Body of pancreas (tissue), 4 donors: ENCODE measurements around the gene KTN1. TPM values are rescaled to one million over a fixed set of nuclear protein-coding genes. Genes with fewer than 3 reads are reported as not detected.

Experiments used
- ATAC-seq: fragments of 150-250 bp; one replicate; pipeline ENCODE4 v1.9.1; 2016
- DNase-seq, 4 donors: peaks; one replicate each; pipeline ENCODE4 v3.0.0-alpha.2; 2019
- H3K27ac ChIP-seq, 4 donors: fragments of 200-600 bp; sonication (generic); 1 replicate in 3 of 4; 2 replicates in 1 of 4; pipeline versions ENCODE4 v1.5.1 to v1.6.1; 2016 to 2019; ENCODE audit warnings: mild to moderate bottlenecking in 1 of 4, mixed read lengths in 1 of 4, moderate library complexity in 1 of 4
- H3K27me3 ChIP-seq, 2 donors: fragments of 200-600 bp; sonication (generic); one replicate each; pipeline ENCODE4 v1.6.0; 2016; ENCODE audit warnings: mild to moderate bottlenecking in 1 of 2
- H3K36me3 ChIP-seq, 2 donors: fragments of 200-600 bp; sonication (generic); replicated peaks in 1 of 2; 2 replicates each; pipeline ENCODE4 v1.5.1; 2016; ENCODE audit warnings: low read depth in 2 of 2; ENCODE audit not compliant: insufficient read depth in 1 of 2
- H3K4me1 ChIP-seq: fragments of 200-600 bp; sonication (generic); one replicate; pipeline ENCODE4 v1.6.0; 2016
- H3K4me3 ChIP-seq, 2 donors: fragments of 200-600 bp; sonication (generic); 1 replicate in 1 of 2; 2 replicates in 1 of 2; pipeline ENCODE4 v1.5.1; 2016 to 2019
- H3K9me3 ChIP-seq, 3 donors: fragments of 200-600 bp; sonication (generic); 1 replicate in 2 of 3; 2 replicates in 1 of 3; pipeline ENCODE4 v1.5.1; 2016
- CTCF ChIP-seq, 7 experiments: fragments of 450-650 bp in 4 of 7; fragments of 200-600 bp in 3 of 7; sonication (generic) in 3 of 7; IDR thresholded peaks; one replicate each; pipeline ENCODE4 v1.5.1; 2016 to 2019; ENCODE audit warnings: antibody characterized with exemption in 7 of 7
- POLR2A ChIP-seq, 3 donors: fragments of 450-650 bp; IDR thresholded peaks; one replicate each; pipeline ENCODE4 v1.6.1; 2016; ENCODE audit warnings: antibody characterized with exemption in 3 of 3, mild to moderate bottlenecking in 2 of 3
- WGBS, 2 donors: methylation state at CpG; one replicate each; pipeline ENCODE4 v1.1.5; 2017; 5-methylcytosine and 5-hydroxymethylcytosine counted together
- intact Hi-C: fragments of 100-400 bp; cut with DNase I; formaldehyde crosslinking; loops from one replicate; pipeline ENCODE4 v1.15.1; 2023
- total RNA-seq, 2 donors: library from RNA; depleted of rRNA; stranded (reverse); fragments of >200 nt; gene quantifications; one replicate each; pipeline ENCODE4 v1.1.0, GENCODE V29; 2016

The KTN1 gene
- total RNA-seq, 2 donors from 2014 or later, result 57.0 to 91.8 TPM

DNA sequence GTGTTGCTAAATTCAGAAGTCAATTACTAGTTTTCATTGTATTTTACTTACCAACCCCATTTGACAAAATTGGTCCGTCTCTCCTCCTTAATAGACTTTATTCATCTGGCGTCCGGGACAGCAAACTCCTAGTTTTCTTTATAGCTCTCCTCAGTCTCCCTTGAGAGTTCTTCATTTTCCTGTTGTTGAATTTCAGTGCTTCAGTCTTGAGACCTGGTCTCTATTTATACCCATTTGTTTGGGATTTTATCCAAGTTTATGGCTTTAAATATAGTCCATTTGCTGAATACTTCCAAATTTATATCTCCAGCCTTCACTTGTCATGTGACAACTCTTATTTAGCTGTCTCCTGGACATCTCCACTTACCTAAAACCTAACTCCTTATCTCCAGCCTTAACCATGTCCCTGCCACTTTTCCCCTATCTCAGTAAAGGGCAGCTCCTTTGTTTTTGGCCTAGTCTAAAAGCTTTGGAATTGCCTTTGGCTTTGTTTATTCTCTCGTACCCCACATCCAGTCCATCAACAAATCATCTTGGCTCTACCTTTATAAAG, 23.5 kb downstream of the KTN1 start:
- H3K27me3 ChIP-seq, result no peaks in the 10 kb centered on the region
- no peak overlapping the region for H3K4me3 ChIP-seq
- no peak for ATAC-seq
- no peak overlapping the region for H3K27ac ChIP-seq
- WGBS, 2 donors, result 89 to 94% methylated on average over 4 of the region's 4 CpGs
- intact Hi-C loops, result no loop called here
- no peak for TF ChIP-seq POLR2A (IDR thresholded peaks at IDR 0.05)
- no peak for TF ChIP-seq CTCF (IDR thresholded peaks at IDR 0.05)
- no peaks in the 10 kb centered on the region for H3K9me3 ChIP-seq
- H3K4me1 ChIP-seq, result peaks cover 36% of the 10 kb centered on the region
- no peaks in the 10 kb centered on the region for H3K36me3 ChIP-seq
- DNase-seq, result no peak

DNA sequence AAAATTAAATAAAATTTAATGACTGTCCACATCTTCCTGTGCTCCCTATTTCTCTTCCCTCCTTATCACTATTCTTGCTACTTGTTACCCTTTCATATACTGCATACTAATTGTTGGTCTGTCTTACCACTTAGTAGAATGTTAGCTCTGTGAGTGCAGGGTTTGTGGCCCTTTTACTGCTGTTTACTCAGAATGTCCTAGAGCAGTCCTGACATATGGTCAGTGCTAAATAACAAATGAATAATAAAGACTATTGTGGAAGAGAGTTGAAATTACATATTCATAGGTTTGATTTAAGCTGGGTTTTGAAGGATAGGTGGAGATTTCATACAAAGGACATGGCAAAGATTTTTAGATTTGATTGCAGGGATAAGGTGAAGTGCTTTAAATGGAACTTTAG, 24.5 kb downstream of the KTN1 start:
- Histone ChIP-seq H3K36me3 (no peaks in the 10 kb centered on the region), H3K4me3 (no peak overlapping the region), H3K4me1 (peaks cover 35% of the 10 kb centered on the region), H3K27ac (no peak overlapping the region), H3K27me3 (no peaks in the 10 kb centered on the region), H3K9me3 (no peaks in the 10 kb centered on the region)
- DNase-seq (no peak), ATAC-seq (no peak)
- TF ChIP-seq POLR2A (IDR thresholded peaks at IDR 0.05), result no peak
- intact Hi-C loops, result no loop called here

DNA sequence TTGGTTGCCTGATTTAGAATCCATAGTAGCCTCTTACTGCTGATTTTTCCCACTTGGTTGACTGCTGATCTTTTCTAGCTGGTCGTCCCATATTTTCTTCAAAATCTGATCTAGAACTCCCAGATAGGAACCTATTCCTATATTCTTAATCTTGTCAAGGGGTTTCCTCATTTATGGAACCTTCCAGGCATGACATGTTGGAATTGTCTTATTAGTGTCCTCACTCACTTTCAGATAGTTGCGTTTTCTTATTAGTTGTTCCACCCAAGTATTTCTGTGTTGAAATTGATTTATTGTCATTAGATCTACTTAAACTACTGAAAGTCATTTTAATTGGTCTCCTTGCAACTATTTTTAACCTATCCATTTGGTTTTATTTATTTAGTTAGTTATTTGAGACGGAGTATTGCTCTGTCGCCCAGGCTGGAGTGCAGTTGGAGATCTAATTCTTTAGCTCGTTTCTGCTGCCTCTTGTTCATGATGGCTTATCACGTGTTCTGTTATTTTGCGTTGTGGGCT, 25.0 kb downstream of the KTN1 start:
- TF ChIP-seq POLR2A (IDR thresholded peaks at IDR 0.05) (no peak), CTCF (IDR thresholded peaks at IDR 0.05) (no peak)
- ATAC-seq, result no peak
- H3K4me1 ChIP-seq, result peaks cover 39% of the 10 kb centered on the region

DNA sequence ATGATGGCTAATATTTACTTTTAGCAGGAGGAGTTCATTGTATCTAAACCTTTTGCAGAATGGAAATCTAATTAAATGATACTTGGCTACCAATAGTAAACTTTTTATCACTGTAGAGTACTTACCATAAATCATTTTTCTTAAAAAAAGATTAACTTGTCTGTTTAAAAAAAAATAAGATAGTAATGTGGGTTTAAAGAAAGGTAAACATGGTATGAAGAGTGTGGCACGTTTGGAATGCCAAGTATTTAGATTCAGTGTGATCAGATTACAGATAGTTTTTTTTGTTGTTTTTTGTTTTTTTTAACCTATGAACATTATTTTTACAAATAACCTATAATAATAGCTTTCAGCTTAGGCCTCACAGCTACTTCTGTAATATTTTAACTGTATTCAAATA, 25.8 kb downstream of the KTN1 start:
- intact Hi-C loops, result no loop called here

More for the DNA sequence above, 25.0 kb downstream of the KTN1 start:
- no peaks in the 10 kb centered on the region for H3K27me3 ChIP-seq
- no peak overlapping the region for H3K27ac ChIP-seq
- 70 to 75% methylated on average over 7 of the region's 7 CpGs for WGBS, 2 donors
- H3K9me3 ChIP-seq, result no peaks in the 10 kb centered on the region
- intact Hi-C loops, result no loop called here
- no peaks in the 10 kb centered on the region for H3K36me3 ChIP-seq
- DNase-seq, result no peak
- no peak overlapping the region for H3K4me3 ChIP-seq

DNA sequence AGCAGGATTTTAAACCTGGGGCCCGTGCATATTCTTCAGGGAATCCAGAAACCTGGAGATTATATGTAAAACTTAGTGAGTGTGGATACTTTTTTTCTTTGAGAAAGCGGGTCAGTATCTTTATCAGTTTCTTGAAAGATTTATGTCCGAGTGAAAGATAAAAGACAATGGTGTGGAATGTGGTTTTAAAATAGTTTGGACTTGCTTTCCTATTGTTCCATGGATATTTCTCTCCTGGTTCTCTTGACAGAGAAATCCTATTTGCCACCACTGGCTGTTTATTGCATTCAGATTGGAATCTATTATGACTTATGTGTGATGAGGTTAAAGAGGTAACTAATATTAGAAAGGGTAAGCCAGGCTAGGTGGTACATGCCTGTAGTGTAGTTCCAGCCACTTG, 27.4 kb downstream of the KTN1 start:
- DNase-seq (no peak), ATAC-seq (no peak)
- intact Hi-C loops, result no loop called here
- Histone ChIP-seq H3K36me3 (no peaks in the 10 kb centered on the region), H3K9me3 (no peaks in the 10 kb centered on the region), H3K4me3 (no peak overlapping the region), H3K27me3 (no peaks in the 10 kb centered on the region), H3K4me1 (peaks cover 29% of the 10 kb centered on the region), H3K27ac (no peak overlapping the region)
- no peak for TF ChIP-seq CTCF (IDR thresholded peaks at IDR 0.05)
- no peak for TF ChIP-seq POLR2A (IDR thresholded peaks at IDR 0.05)
- 69 to 71% methylated on average over 3 of the region's 3 CpGs for WGBS, 2 donors

More for the DNA sequence above, 25.8 kb downstream of the KTN1 start:
- Histone ChIP-seq H3K9me3 (no peaks in the 10 kb centered on the region), H3K4me1 (peaks cover 34% of the 10 kb centered on the region), H3K36me3 (no peaks in the 10 kb centered on the region), H3K27ac (no peak overlapping the region), H3K27me3 (no peaks in the 10 kb centered on the region), H3K4me3 (no peak overlapping the region)
- TF ChIP-seq CTCF (IDR thresholded peaks at IDR 0.05), result no peak
- TF ChIP-seq POLR2A (IDR thresholded peaks at IDR 0.05), result no peak
- DNase-seq (no peak), ATAC-seq (no peak)
- WGBS, 2 donors, result 8 to 9% methylated on average over 1 of the region's 1 CpG
